H1 (cell line): ENCODE data around the gene MRPL54. TPM values are rescaled to one million over a fixed set of nuclear protein-coding genes. Genes with fewer than 3 reads are reported as not detected.

Source experiments
- CTCF ChIA-PET: fragments of 300-600 bp; sonication (Branson Sonifier 250); formaldehyde crosslinking; loops from one replicate; lab custom pipeline; 2021; ENCODE audit not compliant: partially characterized antibody; lab: Charles Lee
- POLR2A ChIA-PET: fragments of 300-600 bp; sonication (Branson Sonifier 250); formaldehyde crosslinking; loops from one replicate; lab custom pipeline; 2021; ENCODE audit warnings: inconsistent platforms; ENCODE audit not compliant: partially characterized antibody; lab: Charles Lee
- DNase-seq, 2 experiments: peaks; one replicate each; pipeline versions ENCODE4 v3.0.0 to v3.0.0-alpha.2; 2010 to 2022; ENCODE audit warnings: low spot score in 2 of 2, low read depth in 1 of 2, mixed read lengths in 1 of 2
- FAIRE-seq: peaks from 2 replicates; lab custom pipeline; 2011; peaks lifted over from hg19 to GRCh38; lab: Jason Lieb, UNC
- H2AFZ ChIP-seq: 2 replicates; pipeline ENCODE4 v1.8.1; 2012; ENCODE audit warnings: low read length, inconsistent platforms
- H2AK5ac ChIP-seq: 2 replicates; pipeline ENCODE4 v1.6.1; 2013; ENCODE audit warnings: low read depth, low read length
- H2BK120ac ChIP-seq: replicated peaks from 2 replicates; pipeline ENCODE3; 2013; ENCODE audit warnings: low read depth, low read length, inconsistent platforms
- H2BK12ac ChIP-seq: 2 replicates; pipeline ENCODE4 v1.6.1; 2013; ENCODE audit warnings: low read depth, low read length
- H2BK15ac ChIP-seq: 2 replicates; pipeline ENCODE4 v1.6.1; 2013; ENCODE audit warnings: low read length
- H2BK20ac ChIP-seq: 2 replicates; pipeline ENCODE4 v1.6.1; 2013; ENCODE audit warnings: low read length
- H2BK5ac ChIP-seq: 2 replicates; pipeline ENCODE4 v1.6.1; 2013; ENCODE audit warnings: low read depth, low read length
- H3K14ac ChIP-seq: 2 replicates; pipeline ENCODE4 v1.6.1; 2013; ENCODE audit warnings: inconsistent platforms; ENCODE audit not compliant: insufficient read length
- H3K18ac ChIP-seq: 2 replicates; pipeline ENCODE4 v1.6.1; 2013; ENCODE audit warnings: low read length; ENCODE audit errors: extremely low read depth
- H3K23ac ChIP-seq: 2 replicates; pipeline ENCODE4 v1.6.1; 2013; ENCODE audit warnings: inconsistent platforms; ENCODE audit not compliant: insufficient read length
- H3K23me2 ChIP-seq: 2 replicates; pipeline ENCODE4 v1.6.1; 2013; ENCODE audit warnings: low read depth, low read length
- H3K27ac ChIP-seq: 2 replicates; pipeline ENCODE4 v1.6.1; 2011; ENCODE audit warnings: low read depth, low read length, inconsistent platforms
- H3K27me3 ChIP-seq, 4 experiments: replicated peaks in 1 of 4; 1 replicate in 1 of 4; 2 replicates in 3 of 4; pipeline versions ENCODE4 v1.6.1 to v1.8.1; 2011 to 2013; ENCODE audit warnings: low read length in 3 of 4, mild to moderate bottlenecking in 3 of 4, inconsistent platforms in 2 of 4, mixed read lengths in 2 of 4, moderate library complexity in 1 of 4; ENCODE audit not compliant: control insufficient read depth in 3 of 4, insufficient read depth in 3 of 4; ENCODE audit errors: extremely low read depth in 1 of 4
- H3K36me3 ChIP-seq, 4 experiments: 2 replicates each; pipeline versions ENCODE4 v1.6.1 to v1.8.1; 2011 to 2013; ENCODE audit warnings: mild to moderate bottlenecking in 4 of 4, low read length in 3 of 4, moderate library complexity in 2 of 4, control low read depth in 1 of 4, inconsistent platforms in 1 of 4; ENCODE audit not compliant: insufficient read depth in 4 of 4, control insufficient read depth in 2 of 4
- H3K4ac ChIP-seq: replicated peaks from 2 replicates; pipeline ENCODE3; 2013; ENCODE audit warnings: low read length, low read depth, mixed read lengths, inconsistent platforms; ENCODE audit not compliant: insufficient read length
- H3K4me1 ChIP-seq, 4 experiments: replicated peaks in 1 of 4; 1 replicate in 1 of 4; 2 replicates in 3 of 4; pipeline versions ENCODE4 v1.6.1 to v1.8.1; 2011 to 2013; ENCODE audit warnings: low read length in 3 of 4, inconsistent platforms in 2 of 4, mixed read lengths in 1 of 4; ENCODE audit not compliant: insufficient read depth in 4 of 4, control insufficient read depth in 3 of 4
- H3K4me2 ChIP-seq, 2 experiments: 2 replicates each; pipeline versions ENCODE4 v1.6.1 to v1.8.1; 2011 to 2013; ENCODE audit warnings: low read depth in 2 of 2, low read length in 2 of 2, control low read depth in 1 of 2, inconsistent platforms in 1 of 2, mild to moderate bottlenecking in 1 of 2; ENCODE audit not compliant: insufficient read depth in 1 of 2
- H3K4me3 ChIP-seq, 4 experiments: fragments of 200-600, 300-600 bp in 1 of 4; sonication (generic), shearing (Covaris generic), sonication (Bioruptor Twin) in 1 of 4; 2 replicates each; pipeline versions ENCODE4 v1.5.1 to v1.8.1; 2011 to 2016; ENCODE audit warnings: low read length in 4 of 4, low read depth in 3 of 4, control low read depth in 2 of 4, inconsistent platforms in 2 of 4, mild to moderate bottlenecking in 2 of 4, mixed read lengths in 1 of 4, moderate library complexity in 1 of 4; ENCODE audit not compliant: insufficient read depth in 2 of 4; ENCODE audit errors: extremely low read depth in 1 of 4
- H3K56ac ChIP-seq: replicated peaks from 2 replicates; pipeline ENCODE3; 2013; ENCODE audit warnings: low read depth, mild to moderate bottlenecking, mixed read lengths, low read length, inconsistent platforms; ENCODE audit not compliant: insufficient read length
- H3K79me1 ChIP-seq: 2 replicates; pipeline ENCODE4 v1.6.1; 2013; ENCODE audit warnings: low read depth, low read length, control low read depth
- H3K79me2 ChIP-seq, 2 experiments: 2 replicates each; pipeline versions ENCODE4 v1.6.1 to v1.8.1; 2012 to 2013; ENCODE audit warnings: low read length in 2 of 2, mild to moderate bottlenecking in 2 of 2, inconsistent platforms in 1 of 2; ENCODE audit not compliant: insufficient read depth in 2 of 2, control insufficient read depth in 1 of 2
- H3K9ac ChIP-seq, 4 experiments: replicated peaks in 1 of 4; 1 replicate in 1 of 4; 2 replicates in 3 of 4; pipeline versions ENCODE4 v1.6.1 to v1.8.1; 2011 to 2013; ENCODE audit warnings: low read depth in 3 of 4, low read length in 3 of 4, control low read depth in 2 of 4, mild to moderate bottlenecking in 2 of 4, moderate library complexity in 2 of 4, inconsistent platforms in 1 of 4; ENCODE audit errors: extremely low read depth in 1 of 4
- H3K9me3 ChIP-seq, 2 experiments: 2 replicates each; pipeline versions ENCODE4 v1.6.1 to v1.8.1; 2012 to 2013; ENCODE audit warnings: mild to moderate bottlenecking in 2 of 2, moderate library complexity in 2 of 2, control low read depth in 1 of 2, inconsistent platforms in 1 of 2, low read depth in 1 of 2, low read length in 1 of 2, mixed read lengths in 1 of 2; ENCODE audit not compliant: insufficient read depth in 2 of 2
- H4K20me1 ChIP-seq, 2 experiments: replicated peaks in 1 of 2; 2 replicates each; pipeline versions ENCODE3 to v1.8.1; 2011 to 2013; ENCODE audit warnings: inconsistent platforms in 2 of 2, low read length in 2 of 2, mild to moderate bottlenecking in 1 of 2; ENCODE audit not compliant: insufficient read depth in 2 of 2, control insufficient read depth in 1 of 2
- H4K5ac ChIP-seq: 2 replicates; pipeline ENCODE4 v1.6.1; 2013; ENCODE audit warnings: low read length, low read depth, mixed read lengths, inconsistent platforms; ENCODE audit not compliant: insufficient read length
- H4K8ac ChIP-seq: 2 replicates; pipeline ENCODE4 v1.8.0; 2013; ENCODE audit warnings: mild to moderate bottlenecking, moderate library complexity, low read length, inconsistent platforms; ENCODE audit not compliant: insufficient read depth; ENCODE audit errors: extremely low read depth
- H4K91ac ChIP-seq: replicated peaks from 2 replicates; pipeline ENCODE3; 2013; ENCODE audit warnings: low read length, mixed read lengths, inconsistent platforms; ENCODE audit not compliant: insufficient read length
- CHD2 ChIP-seq: IDR thresholded peaks from 2 replicates; pipeline ENCODE4 v1.6.1; 2012; ENCODE audit warnings: low read length, improper control_type of control experiment
- CTBP2 ChIP-seq: IDR thresholded peaks from 2 replicates; pipeline ENCODE4 v1.7.0; 2011; ENCODE audit warnings: borderline replicate concordance, mild to moderate bottlenecking, moderate library complexity, mixed read lengths, low read length; ENCODE audit not compliant: insufficient read depth, insufficient read length
- EGR1 ChIP-seq: IDR thresholded peaks from 2 replicates; pipeline ENCODE4 v1.6.1; 2011; ENCODE audit warnings: low read depth, low read length, borderline replicate concordance
- FOSL1 ChIP-seq: IDR thresholded peaks from 2 replicates; pipeline ENCODE4 v1.6.1; 2011; ENCODE audit warnings: mild to moderate bottlenecking, low read depth, low read length, moderate library complexity; ENCODE audit not compliant: insufficient read depth
- HDAC2 ChIP-seq, 2 experiments: fragments of 300-600 bp in 1 of 2; sonication (generic) in 1 of 2; IDR thresholded peaks; 2 replicates each; pipeline ENCODE4 v1.6.1; 2011 to 2012; ENCODE audit warnings: low read depth in 2 of 2, low read length in 2 of 2, mild to moderate bottlenecking in 2 of 2, moderate library complexity in 2 of 2, borderline replicate concordance in 1 of 2, inconsistent platforms in 1 of 2
- HDAC6 ChIP-seq: IDR thresholded peaks from one replicate; pipeline ENCODE4 v1.7.1; 2012; ENCODE audit warnings: low read depth, mild to moderate bottlenecking, inconsistent platforms, low read length, moderate library complexity
- KDM1A ChIP-seq: fragments of 200-600, 300-600 bp; sonication (generic); IDR thresholded peaks from 2 replicates; pipeline ENCODE4 v1.7.1; 2016; ENCODE audit warnings: mild to moderate bottlenecking, low read length, borderline replicate concordance
- KDM4A ChIP-seq: IDR thresholded peaks from one replicate; pipeline ENCODE4 v1.7.1; 2012; ENCODE audit warnings: low read depth, mild to moderate bottlenecking, moderate library complexity, low read length, inconsistent platforms; ENCODE audit not compliant: severe bottlenecking
- KDM5A ChIP-seq: fragments of 200-600 bp; IDR thresholded peaks from 2 replicates; pipeline ENCODE4 v1.7.1; 2012; ENCODE audit warnings: mild to moderate bottlenecking, low read length, inconsistent platforms, mixed read lengths
- SP1 ChIP-seq: IDR thresholded peaks from 2 replicates; pipeline ENCODE4 v1.6.1; 2011; ENCODE audit warnings: low read depth, low read length
- SP2 ChIP-seq: IDR thresholded peaks from 2 replicates; pipeline ENCODE4 v1.6.1; 2012; ENCODE audit warnings: mild to moderate bottlenecking, low read length, inconsistent platforms
- YY1 ChIP-seq: IDR thresholded peaks from 2 replicates; pipeline ENCODE4 v1.6.1; 2011; ENCODE audit warnings: low read depth, mild to moderate bottlenecking, low read length
- WGBS, 2 experiments: shearing (Covaris generic) in 1 of 2; methylation state at CpG; one replicate each; pipeline versions ENCODE4 v1.1.6 to v1.1.7; 2013 to 2015; ENCODE audit warnings: low lambda C conversion rate in 2 of 2, mixed read lengths in 2 of 2, inconsistent platforms in 1 of 2, low coverage in 1 of 2, missing lambda C conversion rate in 1 of 2; ENCODE audit not compliant: insufficient replicate concordance in 2 of 2, insufficient coverage in 1 of 2, insufficient read length in 1 of 2; ENCODE audit errors: extremely low coverage in 1 of 2, missing lambda C conversion rate in 1 of 2; 5-methylcytosine and 5-hydroxymethylcytosine counted together
- polyA plus RNA-seq, 7 experiments: library from polyadenylated mRNA; depleted of rRNA in 3 of 7; stranded (reverse) in 5 of 7; unstranded in 2 of 7; fragments of >200 nt in 5 of 7; fragments of 200-250 nt in 2 of 7; gene quantifications; 1 replicate in 5 of 7; 2 replicates in 1 of 7; 4 replicates in 1 of 7; pipeline versions ENCODE4 v1.2.1 to v1.2.3, GENCODE V29; 2011 to 2013; ENCODE audit warnings: missing spikeins in 2 of 7, mixed read lengths in 2 of 7
- total RNA-seq: library from RNA; stranded (reverse); fragmentation: NEBNext Ultra II Directional; extraction: Animal tissue kit (Norgen Biotek cat#: 25700); gene quantifications from 2 replicates; pipeline ENCODE4 v1.2.1, GENCODE V29; 2021

The MRPL54 gene
- total and polyA plus RNA-seq, 2 of the 8 experiments (the other 6 are each of a cell fraction or from before 2014, with no cell fraction given): 63.8 to 72.8 TPM

- Histone ChIP-seq H3K4me2 (no peak overlapping the region), H3K56ac (no peak overlapping the region), H3K27ac (no peak overlapping the region), H3K9ac (no peak overlapping the region), H3K9me3 (no peaks in the 10 kb centered on the region), H4K91ac (no peak overlapping the region), H2AK5ac (no peak overlapping the region), H2BK12ac (no peak overlapping the region), H3K4ac (no peak overlapping the region), H3K23me2 (no peaks in the 10 kb centered on the region; the same call in 1 of the 2 replicates), H2AFZ (no peak overlapping the region), H2BK20ac (no peak overlapping the region), H3K14ac (no peak overlapping the region), H4K8ac (no peak overlapping the region), H4K5ac (no peak overlapping the region), H2BK120ac (no peak overlapping the region), H3K79me1 (0 out of 2 replicates have a peak, but pooled peaks cover 3% of the 10 kb centered on the region), H3K4me1 (peaks cover 0 to 5% (median 2%) of the 10 kb centered on the region in 4 experiments; a peak in 2 of 7 replicates), H3K36me3 (peaks cover 0 to 8% (median 3%) of the 10 kb centered on the region in 4 experiments; a peak in 6 of 8 replicates), H3K79me2 (peaks cover 0 to 2% of the 10 kb centered on the region in 2 experiments; a peak in 1 of 4 replicates), H3K18ac (no peak overlapping the region), H3K27me3 (no peaks in the 10 kb centered on the region), H3K4me3 (no peak overlapping the region), H2BK15ac (no peak overlapping the region), H4K20me1 (peaks cover 0 to 11% of the 10 kb centered on the region in 2 experiments), H2BK5ac (no peak overlapping the region), H3K23ac (no peak overlapping the region)
- DNase-seq: no peak
- CTCF ChIA-PET: no interaction called here
- 95% methylated on average over 22 of the region's 23 CpGs; no CpG with 5 or more reads in 1 of the 2 experiments for WGBS, 2 experiments
- POLR2A ChIA-PET: interaction anchor here (1.3 kb wide), 1 partner anchor 16 kb away, joined by 4 read pairs; no protein-coding TSS in a partner anchor
- no peak for TF ChIP-seq SP1
- TF ChIP-seq YY1: no peak
- TF ChIP-seq FOSL1: no peak
- no peak for TF ChIP-seq HDAC6
- no peak for TF ChIP-seq CHD2
- TF ChIP-seq CTBP2: no peak
- no peak for TF ChIP-seq KDM1A
- TF ChIP-seq KDM5A: no peak
- no peak for TF ChIP-seq SP2
- TF ChIP-seq KDM4A: no peak
- TF ChIP-seq HDAC2 (IDR thresholded peaks at IDR 0.05; ENCODE audit: borderline replicate concordance in 1 of 2, low read depth in 2 of 2, low read length in 2 of 2): no peak
- TF ChIP-seq EGR1: no peak
- no peak for FAIRE-seq
These were observed 4.6 kb downstream of the MRPL54 start for GRCh38 chr19:3767050-3767449.
